HL-60 (cell line): Measurements from ENCODE around the gene CYP4B1.
"Not testable (repeated sequence)": the region's sequence is repeated elsewhere in the genome, so short reads cannot be mapped to it uniquely, and the experiment has no call there.

Experiments used
- POLR2AphosphoS5 ChIP-seq: IDR thresholded peaks from 2 replicates; pipeline ENCODE4 v1.6.1; 2012; ENCODE audit warnings: low read depth
- SPI1 ChIP-seq: IDR thresholded peaks from 2 replicates; pipeline ENCODE4 v1.6.1; 2012; ENCODE audit warnings: low read depth, mild to moderate bottlenecking, borderline replicate concordance
- TF ChIP-seq, protein P1 (sequence below): IDR thresholded peaks from one replicate; pipeline ENCODE4 v1.5.1; 2011; ENCODE audit warnings: low read length, control low read depth, inconsistent platforms; ENCODE audit not compliant: insufficient read depth
- TF ChIP-seq, protein P2 (sequence below): IDR thresholded peaks from 2 replicates; pipeline ENCODE4 v1.6.1; 2012; ENCODE audit warnings: low read depth; ENCODE audit not compliant: insufficient replicate concordance

DNA sequence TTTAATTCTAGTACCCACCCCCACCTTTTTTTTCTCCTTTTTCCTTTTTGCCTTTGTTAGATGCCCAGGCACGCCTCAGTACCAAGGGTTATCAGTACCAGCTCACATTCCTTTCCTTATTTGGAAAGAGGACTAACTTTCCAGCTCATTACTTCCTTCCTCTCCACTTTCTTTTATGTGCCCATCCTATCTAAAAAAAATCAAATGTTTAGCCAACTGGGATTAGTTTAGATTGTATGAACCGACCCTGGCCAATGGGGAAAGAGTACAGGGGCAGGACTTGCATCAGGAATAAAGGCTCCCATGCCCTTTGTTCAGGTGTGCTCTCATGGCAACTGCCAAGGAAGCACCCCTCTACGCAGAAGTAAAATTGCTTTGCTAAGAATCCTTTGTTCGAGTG, 44.1 kb upstream of the CYP4B1 start:
- TF ChIP-seq, protein P1, sequence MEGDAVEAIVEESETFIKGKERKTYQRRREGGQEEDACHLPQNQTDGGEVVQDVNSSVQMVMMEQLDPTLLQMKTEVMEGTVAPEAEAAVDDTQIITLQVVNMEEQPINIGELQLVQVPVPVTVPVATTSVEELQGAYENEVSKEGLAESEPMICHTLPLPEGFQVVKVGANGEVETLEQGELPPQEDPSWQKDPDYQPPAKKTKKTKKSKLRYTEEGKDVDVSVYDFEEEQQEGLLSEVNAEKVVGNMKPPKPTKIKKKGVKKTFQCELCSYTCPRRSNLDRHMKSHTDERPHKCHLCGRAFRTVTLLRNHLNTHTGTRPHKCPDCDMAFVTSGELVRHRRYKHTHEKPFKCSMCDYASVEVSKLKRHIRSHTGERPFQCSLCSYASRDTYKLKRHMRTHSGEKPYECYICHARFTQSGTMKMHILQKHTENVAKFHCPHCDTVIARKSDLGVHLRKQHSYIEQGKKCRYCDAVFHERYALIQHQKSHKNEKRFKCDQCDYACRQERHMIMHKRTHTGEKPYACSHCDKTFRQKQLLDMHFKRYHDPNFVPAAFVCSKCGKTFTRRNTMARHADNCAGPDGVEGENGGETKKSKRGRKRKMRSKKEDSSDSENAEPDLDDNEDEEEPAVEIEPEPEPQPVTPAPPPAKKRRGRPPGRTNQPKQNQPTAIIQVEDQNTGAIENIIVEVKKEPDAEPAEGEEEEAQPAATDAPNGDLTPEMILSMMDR = not testable (repeated sequence)
- TF ChIP-seq POLR2AphosphoS5, SPI1: not testable (repeated sequence)
- TF ChIP-seq, protein P2, sequence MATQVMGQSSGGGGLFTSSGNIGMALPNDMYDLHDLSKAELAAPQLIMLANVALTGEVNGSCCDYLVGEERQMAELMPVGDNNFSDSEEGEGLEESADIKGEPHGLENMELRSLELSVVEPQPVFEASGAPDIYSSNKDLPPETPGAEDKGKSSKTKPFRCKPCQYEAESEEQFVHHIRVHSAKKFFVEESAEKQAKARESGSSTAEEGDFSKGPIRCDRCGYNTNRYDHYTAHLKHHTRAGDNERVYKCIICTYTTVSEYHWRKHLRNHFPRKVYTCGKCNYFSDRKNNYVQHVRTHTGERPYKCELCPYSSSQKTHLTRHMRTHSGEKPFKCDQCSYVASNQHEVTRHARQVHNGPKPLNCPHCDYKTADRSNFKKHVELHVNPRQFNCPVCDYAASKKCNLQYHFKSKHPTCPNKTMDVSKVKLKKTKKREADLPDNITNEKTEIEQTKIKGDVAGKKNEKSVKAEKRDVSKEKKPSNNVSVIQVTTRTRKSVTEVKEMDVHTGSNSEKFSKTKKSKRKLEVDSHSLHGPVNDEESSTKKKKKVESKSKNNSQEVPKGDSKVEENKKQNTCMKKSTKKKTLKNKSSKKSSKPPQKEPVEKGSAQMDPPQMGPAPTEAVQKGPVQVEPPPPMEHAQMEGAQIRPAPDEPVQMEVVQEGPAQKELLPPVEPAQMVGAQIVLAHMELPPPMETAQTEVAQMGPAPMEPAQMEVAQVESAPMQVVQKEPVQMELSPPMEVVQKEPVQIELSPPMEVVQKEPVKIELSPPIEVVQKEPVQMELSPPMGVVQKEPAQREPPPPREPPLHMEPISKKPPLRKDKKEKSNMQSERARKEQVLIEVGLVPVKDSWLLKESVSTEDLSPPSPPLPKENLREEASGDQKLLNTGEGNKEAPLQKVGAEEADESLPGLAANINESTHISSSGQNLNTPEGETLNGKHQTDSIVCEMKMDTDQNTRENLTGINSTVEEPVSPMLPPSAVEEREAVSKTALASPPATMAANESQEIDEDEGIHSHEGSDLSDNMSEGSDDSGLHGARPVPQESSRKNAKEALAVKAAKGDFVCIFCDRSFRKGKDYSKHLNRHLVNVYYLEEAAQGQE = not testable (repeated sequence)
